HG03457 (cell line): ENCODE data around the gene KCTD5.
A peak's percentile ranks its signal among the peaks of the same experiment; 100 is the strongest.

Source experiments
- ATAC-seq: cut with Tn5 transposase; IDR thresholded peaks from one replicate; pipeline ENCODE4 v1.9.1; 2021; ENCODE audit warnings: moderate number of reproducible peaks; ENCODE audit not compliant: unreplicated experiment

Gene KCTD5

DNA sequence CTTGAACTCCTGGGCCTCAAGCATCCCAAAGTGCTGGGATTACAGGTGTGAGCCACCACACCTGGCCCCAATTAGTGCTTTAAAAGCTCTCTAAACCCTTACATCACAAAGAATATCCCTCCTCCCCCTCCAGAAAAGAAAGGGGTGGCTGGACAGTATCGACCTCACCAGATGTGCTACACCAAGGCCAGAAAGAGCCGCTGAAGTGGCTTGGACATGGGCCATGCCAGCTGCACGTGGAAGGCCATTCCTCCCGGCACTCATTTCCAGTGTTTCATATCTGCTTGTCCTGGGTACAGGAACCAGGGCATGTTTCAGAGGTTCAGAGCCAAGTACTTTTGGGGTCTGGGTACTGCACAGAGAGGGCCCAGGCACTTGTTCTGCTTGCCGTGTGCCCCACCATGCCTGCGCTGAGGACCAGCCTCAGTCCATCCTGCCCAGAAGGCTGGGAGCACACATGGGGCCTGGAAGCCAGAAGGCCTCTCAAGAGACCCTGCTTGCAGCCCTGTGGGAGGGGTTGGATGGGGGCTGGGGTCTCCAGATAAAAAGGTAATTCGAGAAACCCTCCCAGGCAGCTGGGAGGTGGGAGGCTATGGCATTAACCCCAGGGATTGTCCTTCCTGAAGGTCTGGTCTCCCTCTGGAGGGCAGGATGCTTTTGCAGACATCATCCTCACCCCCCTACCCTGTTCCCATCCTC is 66.6 kb downstream of the KCTD5 start:
- no peak for ATAC-seq

DNA sequence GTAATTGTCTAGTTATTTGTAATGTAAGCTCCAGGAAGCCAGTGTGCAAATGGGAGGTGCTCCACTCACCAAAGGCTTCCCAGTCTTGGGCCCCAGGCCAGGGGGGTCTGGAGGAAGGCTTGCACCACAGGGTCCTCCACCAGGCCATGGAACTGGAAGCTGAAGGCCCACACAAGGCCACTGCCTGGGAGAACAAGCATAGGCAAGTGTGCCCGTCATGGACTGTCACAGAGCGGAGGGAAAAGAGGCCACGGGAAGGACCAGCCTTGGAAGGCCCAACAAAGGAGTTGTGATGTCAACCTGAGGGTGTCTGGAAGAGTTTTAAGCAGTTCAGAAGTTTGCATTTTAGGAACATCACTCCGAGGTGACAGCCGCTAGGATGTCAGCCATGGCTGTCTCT is 67.2 kb downstream of the KCTD5 start:
- ATAC-seq: no peak

DNA sequence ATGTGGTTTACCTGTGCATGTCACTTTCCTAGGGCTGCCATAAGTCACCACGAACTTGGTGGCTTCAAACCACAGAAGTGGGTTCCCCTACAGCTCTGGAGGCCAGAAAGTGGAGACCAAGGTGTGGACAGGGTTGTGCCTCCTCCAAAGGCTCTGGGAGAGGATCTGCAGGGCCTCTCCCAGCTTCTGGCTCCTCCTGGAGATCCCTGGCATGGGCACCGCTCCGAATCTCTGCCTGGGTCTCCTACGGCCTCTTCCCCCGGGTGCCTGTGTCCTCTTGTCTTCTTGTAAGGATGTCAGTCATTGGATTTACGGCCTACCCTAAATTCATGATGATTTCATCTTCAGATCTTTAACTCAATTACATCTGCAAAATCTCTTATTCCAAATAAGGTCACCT is 67.6 kb downstream of the KCTD5 start:
- ATAC-seq: no peak

DNA sequence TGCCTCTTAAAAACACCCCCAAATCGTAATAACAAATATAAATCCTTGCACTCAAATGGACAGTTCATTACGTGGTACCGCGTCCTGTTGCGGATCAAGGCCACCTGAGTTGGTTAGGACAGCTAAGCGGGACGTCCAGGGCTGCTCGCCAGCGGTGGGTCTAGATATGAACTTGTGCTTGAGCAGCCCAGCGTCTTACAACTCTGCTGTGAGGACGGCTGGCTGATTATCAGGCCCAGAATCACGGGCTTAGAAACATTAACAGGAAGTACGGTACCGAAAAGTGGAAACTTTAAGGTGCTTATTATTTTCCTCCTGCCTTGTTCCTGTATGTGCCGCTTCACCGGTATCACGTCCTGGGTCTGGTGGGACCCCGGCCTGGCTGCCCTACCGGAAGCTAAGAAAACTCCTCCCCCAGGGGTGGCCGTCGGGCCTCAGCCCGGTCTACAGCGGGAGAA is 69.3 kb downstream of the KCTD5 start:
- peak; percentile 36 for ATAC-seq

DNA sequence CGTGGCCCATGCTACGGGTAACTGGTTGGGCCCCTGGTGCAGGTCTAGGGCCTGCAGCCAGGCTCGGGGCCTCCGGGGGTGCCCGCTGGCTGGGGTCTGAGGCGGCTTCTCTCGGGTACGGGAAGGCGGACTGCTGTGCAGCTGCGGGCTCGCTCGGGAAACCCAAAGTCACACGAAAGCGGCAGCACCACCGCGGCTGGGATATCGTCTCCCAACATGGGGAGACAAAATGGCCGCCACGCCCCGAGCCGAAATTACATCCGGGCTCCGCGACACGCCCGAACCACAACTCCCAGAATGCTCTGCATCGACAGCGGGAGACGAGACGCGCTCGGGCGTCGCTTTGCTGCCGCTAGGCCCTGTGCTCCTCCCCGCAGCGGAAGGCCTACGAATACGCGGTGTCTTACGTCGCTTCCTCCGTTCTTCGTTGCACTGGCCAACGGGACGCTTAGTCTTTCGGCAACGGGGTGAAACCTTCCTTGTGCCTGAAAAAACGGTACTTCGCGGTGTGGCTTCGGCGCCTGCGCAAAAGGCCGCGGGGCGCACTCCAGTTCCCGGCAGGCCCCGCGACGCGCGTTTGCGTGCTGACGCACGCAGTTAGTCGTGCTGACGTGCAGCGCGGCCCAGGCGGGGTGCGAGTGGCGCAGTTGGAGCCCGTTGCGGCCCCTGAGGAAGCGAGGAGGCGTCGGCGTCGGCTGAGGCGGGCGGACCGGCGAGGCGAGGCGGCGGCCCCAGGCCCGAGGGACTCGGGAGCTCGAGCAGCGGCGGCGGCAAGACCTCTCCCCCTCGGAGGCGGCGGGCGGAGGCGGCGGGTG is 69.9 kb downstream of the KCTD5 start, which contains the start of gene SRRM2:
TSS of gene SRRM2 (plus strand) at position 604 of the 815 bp plus-strand sequence. CDS start 3,727 bp downstream, outside the sequence.
- ATAC-seq: peak; percentile 55

DNA sequence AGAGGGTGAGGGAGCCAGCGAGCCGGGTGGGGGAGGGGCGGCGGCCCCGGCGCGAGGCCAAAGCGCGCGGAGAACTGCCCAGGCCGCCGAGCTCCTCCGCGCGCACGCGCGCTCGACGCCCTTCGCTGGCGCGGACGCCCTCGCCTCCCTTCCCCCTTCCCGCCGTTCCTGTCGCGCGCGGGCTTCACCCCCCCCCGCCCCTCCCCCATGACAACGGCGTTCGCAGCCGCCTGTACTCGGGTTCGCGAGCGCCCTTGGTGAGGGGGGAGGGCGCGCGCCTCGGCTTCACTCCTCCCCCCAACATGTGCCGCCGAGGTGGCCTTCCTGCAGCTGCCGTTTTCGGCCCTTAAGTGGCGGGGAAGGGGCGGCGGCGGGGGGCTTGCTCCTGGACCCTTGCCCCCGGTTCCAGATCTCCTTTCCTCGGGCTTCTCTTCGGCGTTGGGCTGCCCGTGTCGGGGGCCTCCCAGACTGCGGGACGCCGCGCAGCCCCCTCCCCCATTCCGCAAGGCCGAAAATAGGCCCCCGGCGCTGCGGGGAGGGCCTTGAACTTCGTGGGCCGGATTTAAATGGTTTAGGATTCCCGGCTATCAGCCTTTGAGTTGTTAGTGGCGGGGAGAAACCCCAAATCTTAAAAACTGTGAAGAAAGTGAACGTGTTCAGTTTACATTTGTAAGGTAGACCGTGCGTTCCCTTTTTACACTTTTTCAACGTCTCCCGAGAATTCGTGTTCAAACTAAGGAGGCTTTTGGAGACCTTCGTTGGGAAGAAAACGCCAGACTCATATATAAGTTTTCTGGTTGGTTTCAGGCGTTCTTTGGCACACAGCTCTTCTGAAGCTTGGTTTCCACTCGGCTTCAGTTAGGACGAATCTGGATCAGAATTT is 70.8 kb downstream of the KCTD5 start:
- ATAC-seq: peak; percentile 27

DNA sequence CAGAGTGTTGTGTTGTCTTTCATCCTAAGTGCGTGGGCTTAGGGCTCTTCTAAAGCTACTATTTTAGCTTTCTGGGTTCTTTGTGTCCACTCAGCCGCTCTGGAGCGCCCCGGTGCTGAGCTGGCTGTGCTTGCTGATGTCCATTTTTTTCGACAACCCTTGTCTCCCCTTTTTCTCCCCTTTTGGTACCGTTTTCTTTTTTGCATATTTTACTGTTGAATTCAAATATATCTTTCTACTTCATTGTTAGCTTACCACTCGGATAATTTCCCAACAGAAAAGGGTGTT is 71.4 kb downstream of the KCTD5 start:
- no peak for ATAC-seq

DNA sequence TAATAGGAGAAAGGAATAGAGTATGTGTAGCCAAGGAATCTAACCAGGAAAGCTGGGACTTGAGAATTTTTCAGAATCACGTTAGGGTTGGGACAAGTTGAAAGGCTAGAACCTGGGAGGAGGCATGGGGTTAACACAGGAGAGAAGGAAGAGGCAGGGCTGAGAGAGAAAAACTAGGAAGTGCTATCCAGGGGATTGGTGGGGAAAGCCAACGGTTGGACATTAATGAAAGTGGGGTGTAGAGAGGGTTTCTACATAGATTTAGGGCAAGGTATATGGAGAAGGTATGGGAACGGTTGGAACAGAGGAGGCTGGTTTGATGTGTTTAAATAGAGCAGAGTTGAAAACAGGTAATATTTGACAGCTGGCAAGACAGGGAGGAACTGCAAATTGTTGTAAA is 72.8 kb downstream of the KCTD5 start:
- ATAC-seq: no peak

DNA sequence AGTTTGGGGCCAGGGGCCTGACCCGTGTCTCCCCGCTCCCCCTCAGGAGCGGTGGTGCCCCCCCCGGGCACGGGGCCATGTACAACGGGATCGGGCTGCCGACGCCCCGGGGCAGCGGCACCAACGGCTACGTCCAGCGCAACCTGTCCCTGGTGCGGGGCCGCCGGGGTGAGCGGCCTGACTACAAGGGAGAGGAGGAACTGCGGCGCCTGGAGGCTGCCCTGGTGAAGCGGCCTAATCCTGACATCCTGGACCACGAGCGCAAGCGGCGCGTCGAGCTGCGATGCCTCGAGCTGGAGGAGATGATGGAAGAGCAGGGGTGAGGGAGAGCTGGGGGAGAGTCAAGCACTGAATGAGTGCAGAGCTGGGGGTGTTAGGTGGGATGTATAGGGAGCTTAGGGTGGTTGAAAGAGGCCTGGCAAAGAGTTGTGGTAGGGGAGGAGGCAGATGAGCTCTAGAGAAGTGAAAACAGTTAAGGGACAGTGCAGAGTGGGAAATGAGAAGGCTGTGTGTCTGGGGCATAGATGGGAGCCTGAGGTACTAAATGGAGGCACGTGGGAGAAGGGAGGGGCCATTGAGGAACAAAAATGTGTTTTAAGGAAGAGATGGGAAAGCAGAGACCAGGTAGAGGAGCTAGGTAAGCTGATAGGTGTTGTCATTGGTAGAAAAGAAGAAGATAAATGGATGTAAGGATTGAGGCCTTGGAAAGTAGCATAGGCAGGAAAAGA is 74.1 kb downstream of the KCTD5 start:
- ATAC-seq: no peak

DNA sequence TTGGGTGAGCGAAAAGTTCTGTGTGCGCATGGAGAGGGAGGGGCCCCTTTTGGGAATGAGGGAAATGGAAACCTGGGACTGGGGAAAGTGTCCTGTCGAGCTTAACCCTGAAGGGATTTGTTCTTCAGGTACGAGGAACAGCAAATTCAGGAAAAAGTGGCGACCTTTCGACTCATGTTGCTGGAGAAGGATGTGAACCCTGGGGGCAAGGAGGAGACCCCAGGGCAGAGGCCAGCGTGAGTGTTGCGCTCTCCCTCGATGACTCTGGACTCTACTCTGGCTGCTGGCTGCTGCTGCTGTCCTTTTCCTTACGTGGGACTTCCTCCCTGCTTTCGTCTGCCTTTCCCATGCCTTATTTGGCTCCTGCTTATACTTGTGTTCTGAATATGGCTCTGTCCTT is 75.0 kb downstream of the KCTD5 start:
- ATAC-seq: no peak
